Type B pancreatic cell (in vitro differentiated cells): ENCODE measurements around the gene AFAP1. TPM values are rescaled to one million over a fixed set of nuclear protein-coding genes. Genes with fewer than 3 reads are reported as not detected.

Source experiments
- DNase-seq: peaks from one replicate; pipeline ENCODE4 v3.0.0; 2021; ENCODE audit warnings: mixed read lengths; ENCODE audit not compliant: unreplicated experiment; ENCODE audit errors: extremely low spot score
- H3K27ac Mint-ChIP-seq: 2 replicates; pipeline ENCODE4 v1.8.0; 2021; ENCODE audit warnings: mild to moderate bottlenecking, mixed read lengths
- H3K27me3 Mint-ChIP-seq: 2 replicates; pipeline ENCODE4 v1.8.0; 2021; ENCODE audit warnings: mixed read lengths
- H3K36me3 Mint-ChIP-seq: 2 replicates; pipeline ENCODE4 v1.8.0; 2021; ENCODE audit warnings: mixed read lengths
- H3K4me1 Mint-ChIP-seq: one replicate; pipeline ENCODE4 v1.8.0; 2021; ENCODE audit warnings: mixed read lengths; ENCODE audit not compliant: unreplicated experiment
- H3K4me3 Mint-ChIP-seq: 2 replicates; pipeline ENCODE4 v1.8.0; 2021; ENCODE audit warnings: mild to moderate bottlenecking, mixed read lengths
- H3K9me3 Mint-ChIP-seq: 2 replicates; pipeline ENCODE4 v1.8.0; 2021; ENCODE audit warnings: mixed read lengths
- CTCF ChIP-seq: fragments of 200-600 bp; sonication (generic); conservative IDR thresholded peaks from 2 replicates; pipeline ENCODE4 v1.5.0; 2021; ENCODE audit warnings: antibody characterized with exemption, mild to moderate bottlenecking
- total RNA-seq: library from RNA; stranded (reverse); gene quantifications from 2 replicates; pipeline ENCODE4 v1.2.1, GENCODE V29; 2021; ENCODE audit warnings: low replicate concordance

The AFAP1 gene
- total RNA-seq, 1 donor from 2014 or later = 36.6 TPM

DNA sequence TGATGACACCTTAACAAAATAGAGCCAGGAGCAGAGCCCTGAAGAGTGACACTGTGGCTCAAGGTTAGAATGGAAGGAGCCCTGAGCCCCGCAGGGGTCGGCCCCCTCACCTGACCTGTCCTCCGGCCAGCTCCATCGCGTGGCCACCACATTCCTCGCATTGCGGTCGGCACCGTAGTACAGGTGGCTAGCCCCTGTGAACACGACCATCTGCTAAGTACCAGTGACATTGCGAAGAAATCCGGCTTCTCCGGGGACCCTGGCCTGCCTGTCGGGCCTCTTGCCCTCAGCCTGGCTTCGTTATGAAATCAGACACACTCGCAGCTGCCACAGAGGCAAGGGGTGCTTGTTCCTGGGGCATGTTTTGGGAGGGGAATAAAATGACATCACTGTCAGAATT is 179.0 kb downstream of the AFAP1 start:
- peaks cover 30% of the 10 kb centered on the region for H3K4me1 Mint-ChIP-seq
- no peak overlapping the region for H3K4me3 Mint-ChIP-seq
- no peak overlapping the region for H3K27ac Mint-ChIP-seq
- H3K36me3 Mint-ChIP-seq = peaks cover 5% of the 10 kb centered on the region
- H3K9me3 Mint-ChIP-seq = no peaks in the 10 kb centered on the region
- DNase-seq = no peak
- TF ChIP-seq CTCF = no peak
- no peaks in the 10 kb centered on the region for H3K27me3 Mint-ChIP-seq

GRCh38 chr4:7760228-7760627 is 179.4 kb downstream of the AFAP1 start:
- no peak for TF ChIP-seq CTCF
- Mint-ChIP-seq H3K9me3 (no peaks in the 10 kb centered on the region), H3K4me1 (peaks cover 30% of the 10 kb centered on the region), H3K27ac (no peak overlapping the region), H3K27me3 (no peaks in the 10 kb centered on the region), H3K4me3 (no peak overlapping the region), H3K36me3 (peaks cover 1% of the 10 kb centered on the region)
- no peak for DNase-seq

DNA sequence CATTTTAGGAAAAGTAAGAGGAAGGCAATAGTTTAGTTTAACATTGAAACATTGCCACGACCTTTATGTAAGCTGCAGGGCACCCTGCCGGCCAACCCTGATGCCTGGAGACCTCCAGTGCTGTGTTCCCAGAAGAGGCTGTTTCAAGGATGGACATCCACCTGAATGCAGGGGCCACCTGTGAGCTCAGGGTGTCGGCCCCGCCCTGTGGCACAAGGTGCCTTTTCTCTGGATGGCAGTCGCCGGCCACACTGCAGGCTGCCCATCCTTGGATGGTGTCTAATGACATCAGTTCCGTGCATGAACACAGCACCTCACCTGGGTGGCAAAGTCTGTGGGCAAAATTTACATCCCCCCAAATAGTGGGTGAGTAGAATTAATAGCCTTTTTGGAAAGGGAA is 180.0 kb downstream of the AFAP1 start:
- Mint-ChIP-seq H3K9me3 (no peaks in the 10 kb centered on the region), H3K4me3 (no peak overlapping the region), H3K27ac (no peak overlapping the region), H3K36me3 (no peaks in the 10 kb centered on the region), H3K4me1 (peaks cover 30% of the 10 kb centered on the region), H3K27me3 (no peaks in the 10 kb centered on the region)
- TF ChIP-seq CTCF = no peak
- no peak for DNase-seq

- H3K27ac Mint-ChIP-seq = no peak overlapping the region
- H3K4me3 Mint-ChIP-seq = no peak overlapping the region
- H3K27me3 Mint-ChIP-seq = no peaks in the 10 kb centered on the region
- TF ChIP-seq CTCF = no peak
- no peaks in the 10 kb centered on the region for H3K36me3 Mint-ChIP-seq
- DNase-seq = no peak
- H3K4me1 Mint-ChIP-seq = peaks cover 30% of the 10 kb centered on the region
- no peaks in the 10 kb centered on the region for H3K9me3 Mint-ChIP-seq
Measured at GRCh38 chr4:7759216-7759615, 180.4 kb downstream of the AFAP1 start.

- Mint-ChIP-seq H3K27ac (peak overlapping the region; percentile 51), H3K9me3 (no peaks in the 10 kb centered on the region), H3K36me3 (no peaks in the 10 kb centered on the region), H3K4me3 (peak overlapping the region; percentile 20), H3K4me1 (peaks cover 30% of the 10 kb centered on the region), H3K27me3 (no peaks in the 10 kb centered on the region)
- TF ChIP-seq CTCF = no peak
- DNase-seq = no peak
Measured at GRCh38 chr4:7758476-7758875, 181.2 kb downstream of the AFAP1 start.
